OCI-LY7 (cell line): Measurements from ENCODE around the gene PCK1. TPM values are rescaled to one million over a fixed set of nuclear protein-coding genes. Genes with fewer than 3 reads are reported as not detected.

Source experiments
- BruUV-seq: library from RNA; stranded (reverse); fragments of 400-500 nt; replicated peaks from 2 replicates; lab custom pipeline; 2021; lab: Mats Ljungman, UMichigan
- CTCF ChIA-PET: fragments of 300-600 bp; sonication (Branson Sonifier 250); formaldehyde crosslinking; loops from one replicate; lab custom pipeline; 2022; ENCODE audit warnings: antibody characterized with exemption; ENCODE audit not compliant: unreplicated experiment; lab: Charles Lee
- POLR2A ChIA-PET: fragments of 300-600 bp; sonication (Branson Sonifier 250); formaldehyde crosslinking; loops from one replicate; lab custom pipeline; 2022; ENCODE audit warnings: antibody characterized with exemption; lab: Charles Lee
- DNase-seq: peaks from one replicate; pipeline ENCODE4 v3.0.0-alpha.2; 2015; ENCODE audit warnings: low spot score
- H2AFZ ChIP-seq: fragments of 200-600 bp; sonication (generic), shearing (Covaris generic); 2 replicates; pipeline ENCODE4 v1.6.1; 2014; ENCODE audit warnings: mild to moderate bottlenecking, antibody characterized with exemption, low read length, moderate library complexity
- H3K27ac ChIP-seq: fragments of 200-600 bp; sonication (generic); 2 replicates; pipeline ENCODE4 v1.5.1; 2014; ENCODE audit warnings: mixed run types, low read depth, mild to moderate bottlenecking, moderate library complexity, low read length, inconsistent platforms; ENCODE audit not compliant: poor library complexity, severe bottlenecking
- H3K36me3 ChIP-seq: fragments of 200-600 bp; sonication (generic); 2 replicates; pipeline ENCODE4 v1.6.1; 2014; ENCODE audit warnings: mild to moderate bottlenecking, antibody characterized with exemption, low read length, moderate library complexity, mixed read lengths; ENCODE audit not compliant: insufficient read depth
- H3K4me1 ChIP-seq: fragments of 200-600 bp; sonication (generic); 2 replicates; pipeline ENCODE4 v1.5.1; 2014; ENCODE audit warnings: mild to moderate bottlenecking, low read length; ENCODE audit not compliant: insufficient read depth, poor library complexity, severe bottlenecking
- H3K4me2 ChIP-seq: fragments of 200-600 bp; sonication (generic); 2 replicates; pipeline ENCODE4 v1.6.1; 2014; ENCODE audit warnings: mild to moderate bottlenecking, low read length
- H3K4me3 ChIP-seq: fragments of 200-600 bp; sonication (generic); 2 replicates; pipeline ENCODE4 v1.5.1; 2014; ENCODE audit warnings: mild to moderate bottlenecking, low read depth, low read length; ENCODE audit not compliant: poor library complexity, severe bottlenecking
- H3K79me2 ChIP-seq: fragments of 200-600 bp; sonication (generic); 2 replicates; pipeline ENCODE4 v1.6.1; 2016; ENCODE audit warnings: low read depth, mild to moderate bottlenecking, low read length, moderate library complexity, mixed read lengths; ENCODE audit not compliant: insufficient read depth
- H3K9me2 ChIP-seq: fragments of 200-600 bp; sonication (generic); 2 replicates; pipeline ENCODE4 v1.6.1; 2016; ENCODE audit warnings: mild to moderate bottlenecking, low read length, mixed read lengths; ENCODE audit not compliant: insufficient read depth
- H3K9me3 ChIP-seq: fragments of 200-600 bp; sonication (generic); 2 replicates; pipeline ENCODE4 v1.6.1; 2014; ENCODE audit warnings: mild to moderate bottlenecking, mixed run types, low read length, mixed read lengths
- H4K20me1 ChIP-seq: fragments of 200-600 bp; sonication (generic); 2 replicates; pipeline ENCODE4 v1.6.1; 2014; ENCODE audit warnings: mild to moderate bottlenecking, antibody characterized with exemption, low read length, moderate library complexity, mixed read lengths; ENCODE audit not compliant: insufficient read depth
- CTCF ChIP-seq: fragments of 200-600 bp; sonication (generic); conservative IDR thresholded peaks from 2 replicates; pipeline ENCODE4 v1.5.1; 2014; ENCODE audit warnings: mild to moderate bottlenecking, antibody characterized with exemption, low read length, moderate library complexity, mixed read lengths
- EZH2phosphoT487 ChIP-seq: fragments of 200-600 bp; sonication (generic); IDR thresholded peaks from 2 replicates; pipeline ENCODE4 v1.6.1; 2018; ENCODE audit warnings: low read depth, borderline replicate concordance, mild to moderate bottlenecking, mixed run types, antibody characterized with exemption, low read length, moderate library complexity, mixed read lengths
- intact Hi-C: fragments of 100-400 bp; cut with micrococcal nuclease; formaldehyde crosslinking; loops from one replicate; pipeline ENCODE4 v1.10.0; 2022; ENCODE audit not compliant: unreplicated experiment
- total RNA-seq, 2 experiments: library from RNA; depleted of rRNA in 1 of 2; stranded (reverse); fragments of >200 nt in 1 of 2; shearing (Covaris generic) in 1 of 2; gene quantifications; 2 replicates each; pipeline ENCODE4 v1.2.3, GENCODE V29; 2014 to 2022

Gene PCK1
- total RNA-seq, 2 experiments from 2014 or later = 6.9 to 13.0 TPM

- Histone ChIP-seq H2AFZ (no peak overlapping the region), H3K4me2 (no peak overlapping the region), H3K9me2 (no peaks in the 10 kb centered on the region), H3K4me1 (peaks cover 7% of the 10 kb centered on the region), H3K27ac (no peak overlapping the region), H3K4me3 (no peak overlapping the region), H4K20me1 (no peaks in the 10 kb centered on the region), H3K36me3 (no peaks in the 10 kb centered on the region), H3K9me3 (no peaks in the 10 kb centered on the region), H3K79me2 (no peaks in the 10 kb centered on the region)
- no peak for DNase-seq
- intact Hi-C loops = no loop called here
- TF ChIP-seq EZH2phosphoT487 (no peak), CTCF (no peak)
- ChIA-PET CTCF (interaction anchor here (0.6 kb wide), 2 partner anchors 225 to 238 kb away, joined by 3 to 4 read pairs; no protein-coding TSS in a partner anchor), POLR2A (no interaction called here)
- no TSS peak for BruUV-seq
Observed at GRCh38 chr20:57610261-57610952, 49.5 kb downstream of the PCK1 start.

DNA sequence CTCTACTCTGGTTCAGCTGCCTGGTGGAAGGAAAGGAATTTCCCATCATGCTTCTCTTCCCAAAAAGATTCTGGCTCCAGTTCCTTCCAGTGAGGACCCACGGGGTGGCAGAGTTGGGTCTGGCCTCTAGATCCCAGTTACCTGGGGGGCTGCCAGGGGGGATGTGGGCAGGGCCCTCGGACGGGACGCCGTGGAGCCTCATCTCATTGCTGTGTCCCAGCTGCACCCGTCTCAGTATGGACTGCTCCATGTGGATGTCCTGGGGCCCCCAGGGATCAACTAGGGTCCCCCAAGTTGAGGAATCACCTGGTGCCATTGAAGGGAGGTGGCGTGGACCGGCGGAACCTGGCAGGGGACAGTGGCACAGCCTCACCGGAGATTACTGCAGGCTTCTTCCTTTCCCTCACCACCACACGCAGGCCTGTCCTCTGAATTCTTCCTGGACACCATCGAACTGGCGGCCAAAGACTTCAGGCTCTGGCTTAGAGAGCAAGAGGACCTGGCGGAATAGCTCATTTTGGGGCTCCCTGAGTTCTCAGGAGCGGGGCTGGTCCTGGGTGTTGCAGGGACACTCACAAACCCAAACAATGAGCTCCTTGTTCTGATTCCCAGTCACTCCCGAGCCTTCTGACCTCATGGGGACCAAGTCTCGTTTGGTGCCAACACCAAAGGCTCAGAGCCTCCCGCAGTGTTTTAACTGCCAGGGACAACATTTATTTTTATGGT lies 50.8 kb downstream of the PCK1 start:
- no peak overlapping the region for H3K27ac ChIP-seq
- no peaks in the 10 kb centered on the region for H3K9me2 ChIP-seq
- ChIA-PET CTCF (no interaction called here), POLR2A (no interaction called here)
- H3K4me2 ChIP-seq = no peak overlapping the region
- no TSS peak for BruUV-seq
- TF ChIP-seq EZH2phosphoT487 (no peak), CTCF (no peak)
- H3K79me2 ChIP-seq = no peaks in the 10 kb centered on the region
- no peak overlapping the region for H2AFZ ChIP-seq
- no peak overlapping the region for H3K4me3 ChIP-seq
- intact Hi-C loops = no loop called here
- no peaks in the 10 kb centered on the region for H3K9me3 ChIP-seq
- DNase-seq = no peak
- no peaks in the 10 kb centered on the region for H3K36me3 ChIP-seq
- no peaks in the 10 kb centered on the region; the same call in 1 of the 2 replicates for H4K20me1 ChIP-seq
- peaks cover 7% of the 10 kb centered on the region for H3K4me1 ChIP-seq
